H1 (cell line): ENCODE data around the gene PAFAH1B1. TPM values are rescaled to one million over a fixed set of nuclear protein-coding genes. Genes with fewer than 3 reads are reported as not detected.

Experiments used
- BACH1 ChIP-seq: IDR thresholded peaks from 2 replicates; pipeline ENCODE4 v1.6.1; 2012; ENCODE audit warnings: low read length, improper control_type of control experiment
- MAFK ChIP-seq: IDR thresholded peaks from 2 replicates; pipeline ENCODE4 v1.6.1; 2012; ENCODE audit warnings: low read depth, mild to moderate bottlenecking, improper control_type of control experiment, low read length
- polyA plus RNA-seq, 7 experiments: library from polyadenylated mRNA; depleted of rRNA in 3 of 7; stranded (reverse) in 5 of 7; unstranded in 2 of 7; fragments of >200 nt in 5 of 7; fragments of 200-250 nt in 2 of 7; gene quantifications; 1 replicate in 5 of 7; 2 replicates in 1 of 7; 4 replicates in 1 of 7; pipeline versions ENCODE4 v1.2.1 to v1.2.3, GENCODE V29; 2011 to 2013; ENCODE audit warnings: missing spikeins in 2 of 7, mixed read lengths in 2 of 7
- total RNA-seq: library from RNA; stranded (reverse); fragmentation: NEBNext Ultra II Directional; extraction: Animal tissue kit (Norgen Biotek cat#: 25700); gene quantifications from 2 replicates; pipeline ENCODE4 v1.2.1, GENCODE V29; 2021

The PAFAH1B1 gene
- total and polyA plus RNA-seq, 2 of the 8 experiments (the other 6 are each of a cell fraction or from before 2014, with no cell fraction given) = 42.0 to 152 TPM

- no peak for TF ChIP-seq BACH1
- TF ChIP-seq MAFK = no peak
Observed at GRCh38 chr17:2582493-2582892, 11.0 kb upstream of the PAFAH1B1 start (continued).
